Upper lobe of left lung (tissue), 6 donors: Measurements from ENCODE around the gene CHD5. TPM values are rescaled to one million over a fixed set of nuclear protein-coding genes. Genes with fewer than 3 reads are reported as not detected.

Experiments
- ATAC-seq, 2 donors: fragments of 200-7000 bp; cut with Tn5 transposase; one replicate each; pipeline ENCODE4 v1.9.1; 2022; ENCODE audit warnings: mild to moderate bottlenecking in 2 of 2, moderate library complexity in 2 of 2; ENCODE audit not compliant: low FRiP score in 2 of 2
- DNase-seq, 2 donors: peaks; one replicate each; pipeline ENCODE4 v3.0.0-alpha.2; 2019 to 2020
- H3K27ac ChIP-seq, 4 donors: fragments of 200-600 bp; sonication (generic); one replicate each; pipeline ENCODE4 v1.5.1; 2016 to 2019
- H3K27me3 ChIP-seq, 4 donors: fragments of 200-600 bp; sonication (generic); one replicate each; pipeline ENCODE4 v1.5.1; 2017 to 2019
- H3K36me3 ChIP-seq, 4 donors: fragments of 200-600 bp; sonication (generic); one replicate each; pipeline ENCODE4 v1.5.1; 2016 to 2019
- H3K4me1 ChIP-seq, 4 donors: fragments of 200-600 bp; sonication (generic); one replicate each; pipeline ENCODE4 v1.5.1; 2018 to 2019
- H3K4me3 ChIP-seq, 4 donors: fragments of 200-600 bp; sonication (generic); one replicate each; pipeline ENCODE4 v1.5.1; 2017 to 2019; ENCODE audit warnings: mild to moderate bottlenecking in 2 of 4, moderate library complexity in 1 of 4
- H3K9me3 ChIP-seq, 4 donors: fragments of 200-600 bp; sonication (generic); one replicate each; pipeline ENCODE4 v1.5.1; 2018 to 2019
- EP300 ChIP-seq, 4 donors: sonication (generic); formaldehyde crosslinking; IDR thresholded peaks; one replicate each; pipeline ENCODE4 v1.5.1; 2017; ENCODE audit warnings: antibody characterized with exemption in 4 of 4, control low read depth in 2 of 4
- POLR2A ChIP-seq, 4 donors: fragments of 450-650 bp; IDR thresholded peaks; one replicate each; pipeline ENCODE4 v1.5.1; 2016 to 2017; ENCODE audit warnings: antibody characterized with exemption in 4 of 4, mild to moderate bottlenecking in 2 of 4
- POLR2AphosphoS5 ChIP-seq, 2 donors: sonication (generic); formaldehyde crosslinking; IDR thresholded peaks; one replicate each; pipeline ENCODE4 v1.5.1; 2017; ENCODE audit warnings: antibody characterized with exemption in 2 of 2
- WGBS, 2 donors: methylation state at CpG; one replicate each; pipeline ENCODE4 v1.1.5; 2017 to 2018; 5-methylcytosine and 5-hydroxymethylcytosine counted together
- total RNA-seq, 6 donors: library from RNA; depleted of rRNA in 4 of 6; stranded (reverse); fragments of >200 nt in 4 of 6; gene quantifications; one replicate each; pipeline versions ENCODE4 v1.1.0 to v1.2.1, GENCODE V29; 2016 to 2021
- TF ChIP-seq, protein P1 (sequence below), 6 experiments: fragments of 450-650 bp in 4 of 6; fragments of 200-600 bp in 2 of 6; sonication (generic) in 2 of 6; IDR thresholded peaks; one replicate each; pipeline ENCODE4 v1.5.1; 2016 to 2019; ENCODE audit warnings: antibody characterized with exemption in 6 of 6
- donor health status: DM: no; HTN: no; CAD: no; lungs with moderate emphysema.
- donor health status: DM: no; HTN: yes; CAD: no; lungs with severe emphysema.

Gene CHD5
- total RNA-seq, 6 donors from 2014 or later: 0.14 to 1.3 (median 0.25) TPM

DNA sequence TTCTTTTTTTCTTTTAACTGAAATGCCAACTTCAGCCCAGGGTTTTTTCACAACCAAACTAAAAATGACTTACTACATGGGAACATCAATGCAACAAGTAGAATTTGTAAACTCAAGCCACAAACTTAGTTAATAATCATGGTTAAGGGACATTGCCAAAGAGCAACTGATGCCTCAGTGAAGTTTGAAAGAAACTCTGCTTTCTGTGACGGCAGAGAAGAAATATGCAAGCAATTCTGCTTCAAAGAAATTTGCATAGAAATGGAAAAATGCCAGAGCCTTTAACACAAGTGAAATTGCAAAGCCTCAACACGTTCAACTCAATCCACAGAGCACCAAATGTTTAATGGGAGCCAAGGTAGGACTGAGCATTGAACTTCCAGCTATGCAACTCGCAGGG lies 5.0 kb upstream of the CHD5 start:
- DNase-seq (no peak), ATAC-seq (no peak)
- no peak overlapping the region for H3K4me3 ChIP-seq
- H3K27me3 ChIP-seq: peaks cover 0 to 11% (median 5%) of the 10 kb centered on the region in 4 donors
- H3K36me3 ChIP-seq: peaks cover 4 to 48% (median 30%) of the 10 kb centered on the region in 4 donors
- WGBS, 2 donors: 64 to 66% methylated on average over 3 of the region's 3 CpGs
- no peak overlapping the region for H3K27ac ChIP-seq
- peaks cover 2 to 26% (median 6%) of the 10 kb centered on the region in 4 donors for H3K4me1 ChIP-seq
- no peaks in the 10 kb centered on the region for H3K9me3 ChIP-seq
- TF ChIP-seq POLR2A (IDR thresholded peaks at IDR 0.05) (no peak), POLR2AphosphoS5 (IDR thresholded peaks at IDR 0.05) (no peak)
- TF ChIP-seq, protein P1, sequence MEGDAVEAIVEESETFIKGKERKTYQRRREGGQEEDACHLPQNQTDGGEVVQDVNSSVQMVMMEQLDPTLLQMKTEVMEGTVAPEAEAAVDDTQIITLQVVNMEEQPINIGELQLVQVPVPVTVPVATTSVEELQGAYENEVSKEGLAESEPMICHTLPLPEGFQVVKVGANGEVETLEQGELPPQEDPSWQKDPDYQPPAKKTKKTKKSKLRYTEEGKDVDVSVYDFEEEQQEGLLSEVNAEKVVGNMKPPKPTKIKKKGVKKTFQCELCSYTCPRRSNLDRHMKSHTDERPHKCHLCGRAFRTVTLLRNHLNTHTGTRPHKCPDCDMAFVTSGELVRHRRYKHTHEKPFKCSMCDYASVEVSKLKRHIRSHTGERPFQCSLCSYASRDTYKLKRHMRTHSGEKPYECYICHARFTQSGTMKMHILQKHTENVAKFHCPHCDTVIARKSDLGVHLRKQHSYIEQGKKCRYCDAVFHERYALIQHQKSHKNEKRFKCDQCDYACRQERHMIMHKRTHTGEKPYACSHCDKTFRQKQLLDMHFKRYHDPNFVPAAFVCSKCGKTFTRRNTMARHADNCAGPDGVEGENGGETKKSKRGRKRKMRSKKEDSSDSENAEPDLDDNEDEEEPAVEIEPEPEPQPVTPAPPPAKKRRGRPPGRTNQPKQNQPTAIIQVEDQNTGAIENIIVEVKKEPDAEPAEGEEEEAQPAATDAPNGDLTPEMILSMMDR (IDR thresholded peaks at IDR 0.05): no peak

DNA sequence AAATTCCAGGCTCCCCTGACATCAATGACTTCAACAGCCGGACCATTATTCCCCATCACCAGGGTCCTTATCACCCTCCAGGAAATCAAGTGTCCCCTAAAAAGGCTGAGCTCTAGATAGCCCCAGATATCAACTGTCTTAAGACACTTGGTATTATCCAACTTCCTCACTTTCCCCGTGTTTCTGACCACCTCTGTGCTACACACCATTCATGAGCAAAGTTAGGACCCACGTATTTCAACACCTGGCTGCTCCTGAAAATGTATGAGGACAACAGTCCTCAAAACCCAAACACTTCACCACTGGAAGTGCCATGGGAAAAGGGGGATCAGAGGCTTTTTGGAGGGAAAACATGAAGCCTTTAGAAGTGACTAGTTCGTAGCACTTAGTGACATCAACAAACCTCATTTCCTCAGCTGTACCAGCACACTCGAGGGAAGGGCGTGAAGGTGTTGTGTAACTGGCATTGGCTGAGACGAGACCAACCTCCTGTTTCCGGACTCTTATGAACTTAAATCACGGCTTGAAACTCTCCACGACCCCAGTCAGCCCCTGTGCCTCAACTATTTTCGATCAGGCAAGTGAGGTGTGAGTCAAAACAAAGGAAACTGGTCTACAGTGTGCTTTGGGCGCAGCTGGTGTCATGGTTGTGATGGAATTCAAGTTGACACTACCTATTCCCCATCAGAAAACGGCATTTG lies 4.1 kb upstream of the CHD5 start:
- no peak for DNase-seq
- H3K36me3 ChIP-seq: peaks cover 0 to 39% (median 23%) of the 10 kb centered on the region in 4 donors
- TF ChIP-seq POLR2AphosphoS5 (IDR thresholded peaks at IDR 0.05): no peak
- TF ChIP-seq POLR2A (IDR thresholded peaks at IDR 0.05): no peak
- TF ChIP-seq, protein P1 (IDR thresholded peaks at IDR 0.05): no peak
- TF ChIP-seq EP300 (IDR thresholded peaks at IDR 0.05): no peak
- no peak for ATAC-seq
- 57 to 75% methylated on average over 13 of the region's 13 CpGs for WGBS, 2 donors
- no peak overlapping the region for H3K27ac ChIP-seq
- peaks cover 8 to 35% (median 11%) of the 10 kb centered on the region in 4 donors for H3K4me1 ChIP-seq
- H3K4me3 ChIP-seq: no peak overlapping the region
- H3K9me3 ChIP-seq: no peaks in the 10 kb centered on the region
- peaks cover 0 to 18% (median 9%) of the 10 kb centered on the region in 4 donors for H3K27me3 ChIP-seq

DNA sequence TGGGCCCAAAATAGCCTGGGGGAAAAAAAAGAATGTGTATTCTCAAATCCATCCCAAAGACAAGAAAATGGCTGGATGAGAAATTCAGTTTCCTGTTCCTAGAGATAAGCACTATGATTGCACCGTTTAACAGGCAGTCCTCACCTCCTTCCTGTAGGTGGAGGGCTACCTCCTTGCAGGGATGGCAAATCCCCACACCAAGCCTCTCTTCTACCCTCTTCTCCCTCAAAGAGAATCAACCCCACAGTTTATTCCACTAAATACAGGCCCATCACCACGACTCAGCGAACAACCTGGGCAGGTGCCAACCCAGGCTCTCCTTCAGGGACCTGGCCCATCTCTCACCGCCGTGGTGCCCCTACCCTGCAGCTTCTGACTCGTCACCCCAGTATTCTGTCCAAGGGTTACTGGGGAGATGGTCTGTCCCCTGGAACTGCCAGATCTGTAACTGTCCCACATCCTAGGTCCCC lies 3.4 kb upstream of the CHD5 start:
- peaks cover 15 to 42% (median 17%) of the 10 kb centered on the region in 4 donors for H3K4me1 ChIP-seq
- H3K27me3 ChIP-seq: peaks cover 0 to 25% (median 14%) of the 10 kb centered on the region in 4 donors
- no peak overlapping the region for H3K27ac ChIP-seq
- no peaks in the 10 kb centered on the region for H3K9me3 ChIP-seq
- peaks cover 0 to 32% (median 17%) of the 10 kb centered on the region in 4 donors for H3K36me3 ChIP-seq
- TF ChIP-seq, protein P1 (IDR thresholded peaks at IDR 0.05): no peak
- TF ChIP-seq POLR2A (IDR thresholded peaks at IDR 0.05) (no peak), POLR2AphosphoS5 (IDR thresholded peaks at IDR 0.05) (no peak), EP300 (IDR thresholded peaks at IDR 0.05) (no peak)
- H3K4me3 ChIP-seq: no peak overlapping the region
- WGBS, 2 donors: 54 to 69% methylated on average over 6 of the region's 6 CpGs
- ATAC-seq (no peak), DNase-seq (no peak)

DNA sequence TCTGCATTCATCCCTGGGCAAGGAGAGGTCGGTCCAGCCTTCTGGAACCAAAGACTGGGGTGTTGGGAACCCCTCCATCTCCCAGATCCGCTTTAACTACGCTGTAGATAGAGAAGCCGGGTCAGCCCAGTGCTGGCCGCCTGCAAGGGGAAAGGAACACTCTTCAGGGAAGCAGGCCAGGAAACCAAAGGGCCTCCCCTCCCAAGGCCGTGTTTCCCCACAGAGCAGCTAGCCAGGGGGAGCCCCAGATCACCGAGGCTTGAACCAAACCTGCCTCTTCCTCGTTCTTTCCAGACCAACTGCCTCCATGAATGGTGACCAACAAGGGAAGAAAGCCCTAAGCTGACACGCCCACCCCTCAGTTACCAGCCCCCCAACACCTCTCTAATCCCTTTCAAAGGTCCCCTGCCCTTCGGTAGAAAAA lies 1.2 kb upstream of the CHD5 start:
- no peak overlapping the region for H3K4me3 ChIP-seq
- 14 to 19% methylated on average over 8 to 10 of the region's 10 CpGs for WGBS, 2 donors
- peaks cover 0 to 35% (median 21%) of the 10 kb centered on the region in 4 donors for H3K27me3 ChIP-seq

More for the DNA sequence above, 1.2 kb upstream of the CHD5 start:
- no peak for DNase-seq
- H3K9me3 ChIP-seq: no peaks in the 10 kb centered on the region
- peaks cover 0 to 13% (median 6%) of the 10 kb centered on the region in 4 donors for H3K36me3 ChIP-seq
- peaks cover 15 to 45% (median 18%) of the 10 kb centered on the region in 4 donors for H3K4me1 ChIP-seq
- no peak overlapping the region for H3K27ac ChIP-seq
- ATAC-seq: no peak
- TF ChIP-seq EP300 (IDR thresholded peaks at IDR 0.05) (no peak), POLR2A (IDR thresholded peaks at IDR 0.05) (no peak), POLR2AphosphoS5 (IDR thresholded peaks at IDR 0.05) (no peak)
- TF ChIP-seq, protein P1 (IDR thresholded peaks at IDR 0.05): no peak
